DND-41 (cell line): ENCODE measurements around the gene SLCO2A1.

Source experiments
- ATAC-seq: fragments of 200-7000 bp; cut with Tn5 transposase; 3 replicates; pipeline ENCODE4 v1.9.1; 2021; ENCODE audit warnings: low read depth; ENCODE audit not compliant: insufficient read depth
- DNase-seq: peaks from one replicate; pipeline ENCODE4 v3.0.0-alpha.2; 2020
- H2AFZ ChIP-seq: 2 replicates; pipeline ENCODE4 v1.6.0; 2012; ENCODE audit warnings: low read depth, low read length
- H3K27ac ChIP-seq: 2 replicates; pipeline ENCODE4 v1.5.1; 2012; ENCODE audit warnings: low read length, inconsistent platforms
- H3K27me3 ChIP-seq: fragments of 200-600 bp; sonication (generic); 2 replicates; pipeline ENCODE4 v1.6.0; 2012; ENCODE audit warnings: low read length, mild to moderate bottlenecking, inconsistent platforms; ENCODE audit not compliant: insufficient read depth, poor library complexity
- H3K36me3 ChIP-seq: 2 replicates; pipeline ENCODE4 v1.5.1; 2012; ENCODE audit warnings: low read length, inconsistent platforms; ENCODE audit not compliant: insufficient read depth
- H3K4me1 ChIP-seq: 2 replicates; pipeline ENCODE4 v1.5.1; 2012; ENCODE audit warnings: mild to moderate bottlenecking, low read length; ENCODE audit not compliant: insufficient read depth
- H3K4me2 ChIP-seq: 2 replicates; pipeline ENCODE4 v1.6.0; 2012; ENCODE audit warnings: mild to moderate bottlenecking, moderate library complexity, low read length, inconsistent platforms; ENCODE audit not compliant: insufficient read depth
- H3K4me3 ChIP-seq, 2 experiments: fragments of 200-600 bp in 1 of 2; shearing (Covaris generic) in 1 of 2; 2 replicates each; pipeline ENCODE4 v1.5.1; 2012 to 2016; ENCODE audit warnings: inconsistent platforms in 2 of 2, low read length in 2 of 2, mild to moderate bottlenecking in 2 of 2, low read depth in 1 of 2, moderate library complexity in 1 of 2
- H3K79me2 ChIP-seq: 2 replicates; pipeline ENCODE4 v1.6.0; 2012; ENCODE audit warnings: low read length, inconsistent platforms; ENCODE audit not compliant: insufficient read depth
- H3K9ac ChIP-seq: 2 replicates; pipeline ENCODE4 v1.6.0; 2012; ENCODE audit warnings: low read depth, mild to moderate bottlenecking, inconsistent platforms, low read length, moderate library complexity
- H3K9me3 ChIP-seq: 2 replicates; pipeline ENCODE4 v1.5.1; 2012; ENCODE audit warnings: low read length, moderate library complexity, mild to moderate bottlenecking, inconsistent platforms; ENCODE audit not compliant: insufficient read depth, severe bottlenecking
- H4K20me1 ChIP-seq: 2 replicates; pipeline ENCODE4 v1.6.0; 2012; ENCODE audit warnings: low read length; ENCODE audit not compliant: insufficient read depth
- CTCF ChIP-seq: IDR thresholded peaks from 2 replicates; pipeline ENCODE4 v1.5.1; 2012; ENCODE audit warnings: borderline replicate concordance, low read length, moderate library complexity, mild to moderate bottlenecking; ENCODE audit not compliant: poor library complexity, severe bottlenecking; ENCODE audit errors: extremely low read depth
- EZH2 ChIP-seq: IDR thresholded peaks from 3 replicates; pipeline ENCODE4 v1.6.1; 2012; ENCODE audit warnings: borderline replicate concordance, low read depth, mild to moderate bottlenecking, moderate library complexity, low read length, inconsistent platforms; ENCODE audit not compliant: severe bottlenecking

Gene SLCO2A1

GRCh38 chr3:134059671-134060560 is 30.2 kb upstream of the SLCO2A1 start:
- no peak for DNase-seq

GRCh38 chr3:134059035-134059601 is 29.4 kb upstream of the SLCO2A1 start:
- Histone ChIP-seq H3K36me3 (no peaks in the 10 kb centered on the region), H3K27me3 (peaks cover 3% of the 10 kb centered on the region), H3K4me3 (no peak overlapping the region), H2AFZ (no peak overlapping the region), H4K20me1 (no peaks in the 10 kb centered on the region), H3K9me3 (no peaks in the 10 kb centered on the region), H3K27ac (no peak overlapping the region), H3K79me2 (no peaks in the 10 kb centered on the region), H3K4me2 (no peak overlapping the region), H3K4me1 (peaks cover 6% of the 10 kb centered on the region), H3K9ac (no peak overlapping the region)
- ATAC-seq, result no peak
- no peak for DNase-seq
- TF ChIP-seq CTCF (no peak), EZH2 (no peak)

More at GRCh38 chr3:134059671-134060560, 30.2 kb upstream of the SLCO2A1 start:
- Histone ChIP-seq H3K4me3 (no peak overlapping the region), H3K27me3 (peaks cover 3% of the 10 kb centered on the region), H3K9me3 (no peaks in the 10 kb centered on the region), H3K79me2 (no peaks in the 10 kb centered on the region), H3K4me1 (peaks cover 2% of the 10 kb centered on the region), H2AFZ (no peak overlapping the region), H3K36me3 (no peaks in the 10 kb centered on the region), H3K9ac (no peak overlapping the region), H4K20me1 (no peaks in the 10 kb centered on the region), H3K27ac (no peak overlapping the region), H3K4me2 (no peak overlapping the region)
- ATAC-seq, result no peak
- TF ChIP-seq CTCF (no peak), EZH2 (no peak)

GRCh38 chr3:134057654-134058110 is 28.0 kb upstream of the SLCO2A1 start:
- Histone ChIP-seq H3K9ac (no peak overlapping the region), H3K4me1 (peaks cover 6% of the 10 kb centered on the region), H3K36me3 (no peaks in the 10 kb centered on the region), H3K4me2 (no peak overlapping the region), H3K27ac (no peak overlapping the region), H4K20me1 (no peaks in the 10 kb centered on the region), H3K9me3 (no peaks in the 10 kb centered on the region), H3K4me3 (no peak overlapping the region), H3K27me3 (peaks cover 3% of the 10 kb centered on the region), H2AFZ (no peak overlapping the region), H3K79me2 (no peaks in the 10 kb centered on the region)
- no peak for TF ChIP-seq EZH2
- no peak for TF ChIP-seq CTCF
- no peak for ATAC-seq
- no peak for DNase-seq
